ENCODE results near the gene PRKN.
"Not testable (repeated sequence)": the region's sequence is repeated elsewhere in the genome, so short reads cannot be mapped to it uniquely, and the experiment has no call there.

Gene PRKN

GRCh38 chr6:162435071-162435470 lies 292.5 kb downstream of the PRKN start:
- no peak for DNase-seq

GRCh38 chr6:162421004-162421403 lies 306.6 kb downstream of the PRKN start:
- DNase-seq = no peak

- no peak for DNase-seq
Observed at GRCh38 chr6:162416831-162417537, 310.6 kb downstream of the PRKN start.

GRCh38 chr6:162416307-162416706 lies 311.3 kb downstream of the PRKN start:
- no peak for DNase-seq

GRCh38 chr6:162409741-162410691 lies 317.6 kb downstream of the PRKN start:
- no peak for DNase-seq

GRCh38 chr6:162408826-162409535 lies 318.6 kb downstream of the PRKN start:
- DNase-seq = no peak

GRCh38 chr6:162404951-162405350 lies 322.6 kb downstream of the PRKN start:
- DNase-seq = no peak

GRCh38 chr6:162403031-162403430 lies 324.5 kb downstream of the PRKN start:
- no peak for DNase-seq

GRCh38 chr6:162395181-162395580 lies 332.4 kb downstream of the PRKN start:
- no peak for DNase-seq

- not testable (repeated sequence) for DNase-seq
Observed at GRCh38 chr6:162390961-162391811, 336.4 kb downstream of the PRKN start.

- DNase-seq = no peak
Observed at GRCh38 chr6:162389343-162390085, 338.1 kb downstream of the PRKN start.

- DNase-seq = no peak
Observed at GRCh38 chr6:162388383-162388777, 339.2 kb downstream of the PRKN start.

- DNase-seq = no peak
Observed at GRCh38 chr6:162387718-162388382, 339.7 kb downstream of the PRKN start.

- DNase-seq = no peak
Observed at GRCh38 chr6:162385980-162386379, 341.6 kb downstream of the PRKN start.

GRCh38 chr6:162379757-162380409 lies 347.7 kb downstream of the PRKN start:
- DNase-seq = no peak

GRCh38 chr6:162377735-162378134 lies 349.8 kb downstream of the PRKN start:
- no peak for DNase-seq

- no peak for DNase-seq
Observed at GRCh38 chr6:162373868-162374267, 353.7 kb downstream of the PRKN start.

- no peak for DNase-seq
Observed at GRCh38 chr6:162373192-162373591, 354.4 kb downstream of the PRKN start.

- no peak for DNase-seq
Observed at GRCh38 chr6:162372106-162372505, 355.5 kb downstream of the PRKN start.

- no peak for DNase-seq
Observed at GRCh38 chr6:162371121-162371520, 356.4 kb downstream of the PRKN start.

- DNase-seq = no peak
Observed at GRCh38 chr6:162369091-162369490, 358.5 kb downstream of the PRKN start.
